ENCODE results near the gene RXRA.

GRCh38 chr9:134373953-134374300 is 47.7 kb downstream of the RXRA start:
- TF ChIP-seq, protein P1, sequence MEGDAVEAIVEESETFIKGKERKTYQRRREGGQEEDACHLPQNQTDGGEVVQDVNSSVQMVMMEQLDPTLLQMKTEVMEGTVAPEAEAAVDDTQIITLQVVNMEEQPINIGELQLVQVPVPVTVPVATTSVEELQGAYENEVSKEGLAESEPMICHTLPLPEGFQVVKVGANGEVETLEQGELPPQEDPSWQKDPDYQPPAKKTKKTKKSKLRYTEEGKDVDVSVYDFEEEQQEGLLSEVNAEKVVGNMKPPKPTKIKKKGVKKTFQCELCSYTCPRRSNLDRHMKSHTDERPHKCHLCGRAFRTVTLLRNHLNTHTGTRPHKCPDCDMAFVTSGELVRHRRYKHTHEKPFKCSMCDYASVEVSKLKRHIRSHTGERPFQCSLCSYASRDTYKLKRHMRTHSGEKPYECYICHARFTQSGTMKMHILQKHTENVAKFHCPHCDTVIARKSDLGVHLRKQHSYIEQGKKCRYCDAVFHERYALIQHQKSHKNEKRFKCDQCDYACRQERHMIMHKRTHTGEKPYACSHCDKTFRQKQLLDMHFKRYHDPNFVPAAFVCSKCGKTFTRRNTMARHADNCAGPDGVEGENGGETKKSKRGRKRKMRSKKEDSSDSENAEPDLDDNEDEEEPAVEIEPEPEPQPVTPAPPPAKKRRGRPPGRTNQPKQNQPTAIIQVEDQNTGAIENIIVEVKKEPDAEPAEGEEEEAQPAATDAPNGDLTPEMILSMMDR (IDR thresholded peaks at IDR 0.05; ENCODE audit: poor library complexity, severe bottlenecking), result no peak
- TF ChIP-seq POLR2AphosphoS5 (IDR thresholded peaks at IDR 0.05) (no peak), EZH2 (IDR thresholded peaks at IDR 0.05; ENCODE audit: borderline replicate concordance, insufficient read depth, low read length, poor library complexity, severe bottlenecking) (no peak), RAD21 (conservative IDR thresholded peaks at IDR 0.05) (no peak), TAF1 (IDR thresholded peaks at IDR 0.05; ENCODE audit: low read depth) (no peak), SMC3 (conservative IDR thresholded peaks at IDR 0.05; ENCODE audit: poor library complexity) (no peak), EP300 (conservative IDR thresholded peaks at IDR 0.05; ENCODE audit: poor library complexity, severe bottlenecking) (no peak)
